GM20000 (cell line): Measurements from ENCODE around the gene REC8.
A peak's percentile ranks its signal among the peaks of the same experiment; 100 is the strongest.

Experiments used
- DNase-seq: peaks from one replicate; pipeline ENCODE4 v3.0.0; 2012; ENCODE audit warnings: low spot score
- CTCF ChIP-seq: IDR thresholded peaks from 2 replicates; pipeline ENCODE4 v1.5.1; 2012; ENCODE audit warnings: mild to moderate bottlenecking, control low read depth; ENCODE audit errors: extremely low read depth, missing control alignments

Gene REC8

GRCh38 chr14:24160850-24161804 lies 10.8 kb upstream of the REC8 start, which contains the start of gene IRF9:
Gene IRF9 (plus strand): TSS chr14:24161265. CDS start chr14:24162145, 880 bp downstream.
- DNase-seq: peak; percentile 92
- TF ChIP-seq CTCF: peak; percentile 91

GRCh38 chr14:24162093-24162492 lies 9.8 kb upstream of the REC8 start:
- no peak for DNase-seq
- no peak for TF ChIP-seq CTCF

- TF ChIP-seq CTCF: no peak
- DNase-seq: no peak
Measured at GRCh38 chr14:24164518-24164991, 7.3 kb upstream of the REC8 start.

- no peak for TF ChIP-seq CTCF
- no peak for DNase-seq
Measured at GRCh38 chr14:24165785-24166184, 6.1 kb upstream of the REC8 start.

- DNase-seq: no peak
- no peak for TF ChIP-seq CTCF
Measured at GRCh38 chr14:24167469-24168114, 4.3 kb upstream of the REC8 start.

GRCh38 chr14:24172261-24172860 lies 481 bp downstream of the REC8 start:
- DNase-seq: no peak
- TF ChIP-seq CTCF: no peak
